Cardiac fibroblast (primary cell): ENCODE measurements around the gene PTPRD.

ENCODE experiments used
- DNase-seq, 2 donors: peaks; one replicate each; pipeline versions ENCODE4 v3.0.0 to v3.0.0-alpha.2; 2010; ENCODE audit warnings: low read depth in 2 of 2
- H3K4me3 ChIP-seq, 2 donors: replicated peaks in 1 of 2; 1 replicate in 1 of 2; 2 replicates in 1 of 2; pipeline ENCODE4 v1.5.1; 2011; ENCODE audit warnings: low read depth in 2 of 2, low read length in 2 of 2, mild to moderate bottlenecking in 2 of 2, moderate library complexity in 1 of 2
- TF ChIP-seq, protein P1 (sequence below): IDR thresholded peaks from one replicate; pipeline ENCODE4 v1.5.1; 2011; ENCODE audit warnings: low read depth, mild to moderate bottlenecking, low read length, inconsistent platforms

PTPRD gene

GRCh38 chr9:9305600-9305999 lies 1307.2 kb downstream of the PTPRD start:
- TF ChIP-seq, protein P1, sequence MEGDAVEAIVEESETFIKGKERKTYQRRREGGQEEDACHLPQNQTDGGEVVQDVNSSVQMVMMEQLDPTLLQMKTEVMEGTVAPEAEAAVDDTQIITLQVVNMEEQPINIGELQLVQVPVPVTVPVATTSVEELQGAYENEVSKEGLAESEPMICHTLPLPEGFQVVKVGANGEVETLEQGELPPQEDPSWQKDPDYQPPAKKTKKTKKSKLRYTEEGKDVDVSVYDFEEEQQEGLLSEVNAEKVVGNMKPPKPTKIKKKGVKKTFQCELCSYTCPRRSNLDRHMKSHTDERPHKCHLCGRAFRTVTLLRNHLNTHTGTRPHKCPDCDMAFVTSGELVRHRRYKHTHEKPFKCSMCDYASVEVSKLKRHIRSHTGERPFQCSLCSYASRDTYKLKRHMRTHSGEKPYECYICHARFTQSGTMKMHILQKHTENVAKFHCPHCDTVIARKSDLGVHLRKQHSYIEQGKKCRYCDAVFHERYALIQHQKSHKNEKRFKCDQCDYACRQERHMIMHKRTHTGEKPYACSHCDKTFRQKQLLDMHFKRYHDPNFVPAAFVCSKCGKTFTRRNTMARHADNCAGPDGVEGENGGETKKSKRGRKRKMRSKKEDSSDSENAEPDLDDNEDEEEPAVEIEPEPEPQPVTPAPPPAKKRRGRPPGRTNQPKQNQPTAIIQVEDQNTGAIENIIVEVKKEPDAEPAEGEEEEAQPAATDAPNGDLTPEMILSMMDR, result no peak
- no peak overlapping the region for H3K4me3 ChIP-seq
- DNase-seq, result no peak

DNA sequence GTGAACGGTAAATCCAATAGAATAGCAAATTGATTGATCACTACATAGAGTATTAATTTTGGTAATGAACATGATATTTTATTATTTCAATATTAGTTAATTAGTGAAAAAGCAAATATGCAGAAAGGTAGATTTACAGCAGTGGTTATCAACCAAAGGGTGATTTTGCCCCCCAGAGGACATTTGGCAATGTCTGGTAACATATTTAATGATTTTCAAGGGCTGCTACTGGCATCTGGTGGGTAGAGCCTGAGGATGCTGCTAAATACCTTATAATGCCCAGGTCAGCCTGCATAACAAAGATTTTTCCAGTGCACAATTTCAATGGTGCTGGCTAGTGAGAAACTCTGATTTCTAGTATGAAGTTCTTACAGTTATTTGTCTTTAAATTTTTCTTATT lies 1313.7 kb downstream of the PTPRD start:
- no peak for DNase-seq
- H3K4me3 ChIP-seq, result no peak overlapping the region
- TF ChIP-seq, protein P1, result no peak

- TF ChIP-seq, protein P1, result no peak
- no peak for DNase-seq
- H3K4me3 ChIP-seq, result no peak overlapping the region
Observed at GRCh38 chr9:9286001-9286400, 1326.8 kb downstream of the PTPRD start.

GRCh38 chr9:9284201-9284600 lies 1328.6 kb downstream of the PTPRD start:
- H3K4me3 ChIP-seq, result no peak overlapping the region
- DNase-seq, result no peak
- TF ChIP-seq, protein P1, result no peak

DNA sequence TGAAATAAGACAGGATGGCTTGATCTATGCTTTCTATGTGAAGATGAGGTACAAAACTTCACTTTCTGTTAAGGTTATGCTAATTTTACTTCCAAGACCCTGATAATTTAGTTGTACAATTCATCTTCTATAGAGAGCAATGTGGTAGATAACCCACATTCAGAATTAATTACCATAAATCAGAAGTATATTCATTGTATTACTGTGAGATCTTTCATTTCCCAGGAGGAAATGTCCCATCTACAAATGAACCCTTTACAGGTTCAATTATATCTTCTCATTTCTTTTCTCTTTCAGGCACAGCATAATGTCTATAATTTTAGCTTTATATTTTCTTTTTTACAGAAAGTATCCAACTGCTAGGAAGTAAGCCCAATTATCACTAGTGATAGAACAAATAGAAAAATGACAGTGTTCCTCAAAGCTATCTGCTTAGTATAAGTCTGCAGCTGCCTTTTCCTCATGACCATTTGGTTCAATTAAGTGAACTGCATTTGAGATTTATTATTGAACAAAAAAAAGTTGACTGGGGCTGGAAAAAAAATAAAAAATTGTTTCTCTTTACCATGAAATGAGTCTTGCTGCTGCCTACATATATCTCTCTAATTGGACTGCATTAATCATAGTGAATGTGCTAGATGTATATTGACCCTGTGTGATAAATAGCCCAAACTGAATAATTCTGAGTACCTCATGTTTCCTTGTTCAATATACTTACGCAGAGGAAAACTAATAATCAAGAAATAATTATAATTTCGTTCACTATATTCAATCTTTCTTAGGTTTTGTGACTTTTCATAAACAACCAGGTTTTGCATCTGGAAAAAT lies 1329.4 kb downstream of the PTPRD start:
- H3K4me3 ChIP-seq, result no peak overlapping the region
- TF ChIP-seq, protein P1, result no peak
- DNase-seq, result no peak

GRCh38 chr9:9275601-9276000 lies 1337.2 kb downstream of the PTPRD start:
- TF ChIP-seq, protein P1, result no peak
- no peak overlapping the region for H3K4me3 ChIP-seq
- no peak for DNase-seq
